Neural cell (in vitro differentiated cells): ENCODE measurements around the gene DCDC1. TPM values are rescaled to one million over a fixed set of nuclear protein-coding genes. Genes with fewer than 3 reads are reported as not detected.

Experiments used
- H2AFZ ChIP-seq: fragments of 200-600, 300-800 bp; sonication (generic), shearing (Covaris generic); 2 replicates; pipeline ENCODE4 v1.6.0; 2014; ENCODE audit warnings: low read depth, mild to moderate bottlenecking, antibody characterized with exemption, low read length, moderate library complexity
- H3F3A ChIP-seq: fragments of 200-600 bp; shearing (Covaris generic); 2 replicates; pipeline ENCODE4 v1.6.1; 2016; ENCODE audit warnings: mild to moderate bottlenecking, moderate library complexity, mixed read lengths, antibody characterized with exemption, low read length; ENCODE audit not compliant: insufficient read depth, poor library complexity, severe bottlenecking
- H3K27ac ChIP-seq: fragments of 200-600, 300-800 bp; sonication (generic), shearing (Covaris generic); 2 replicates; pipeline ENCODE4 v1.5.1; 2014; ENCODE audit warnings: mild to moderate bottlenecking, low read length, moderate library complexity
- H3K27me3 ChIP-seq: fragments of 300-800, 200-600 bp; sonication (generic), shearing (Covaris generic); 2 replicates; pipeline ENCODE4 v1.6.0; 2014; ENCODE audit warnings: mild to moderate bottlenecking, low read depth, low read length, moderate library complexity; ENCODE audit not compliant: insufficient read depth
- H3K36me3 ChIP-seq: fragments of 300-800, 200-600 bp; sonication (generic), shearing (Covaris generic); 2 replicates; pipeline ENCODE4 v1.5.1; 2014; ENCODE audit warnings: mild to moderate bottlenecking, antibody characterized with exemption, low read length, moderate library complexity; ENCODE audit not compliant: insufficient read depth
- H3K4me2 ChIP-seq: fragments of 300-800, 200-600 bp; sonication (generic), shearing (Covaris generic); 2 replicates; pipeline ENCODE4 v1.6.0; 2014; ENCODE audit warnings: mild to moderate bottlenecking, low read length
- H3K4me3 ChIP-seq: fragments of 300-800, 200-600 bp; sonication (generic), shearing (Covaris generic); 2 replicates; pipeline ENCODE4 v1.5.1; 2014; ENCODE audit warnings: mild to moderate bottlenecking, low read length, moderate library complexity
- H3K79me2 ChIP-seq: fragments of 200-600 bp; shearing (Covaris generic); replicated peaks from 2 replicates; pipeline ENCODE4 v1.6.0; 2014; ENCODE audit warnings: mild to moderate bottlenecking, low read length, moderate library complexity; ENCODE audit not compliant: insufficient read depth
- H3K9ac ChIP-seq: fragments of 300-800, 200-600 bp; sonication (generic), shearing (Covaris generic); 2 replicates; pipeline ENCODE4 v1.6.1; 2016; ENCODE audit warnings: mild to moderate bottlenecking, low read length, mixed read lengths
- H3K9me2 ChIP-seq: fragments of 200-600 bp; shearing (Covaris generic); 2 replicates; pipeline ENCODE4 v1.6.1; 2016; ENCODE audit warnings: mild to moderate bottlenecking, low read length, mixed read lengths; ENCODE audit not compliant: insufficient read depth
- H3K9me3 ChIP-seq: fragments of 200-600, 300-800 bp; sonication (generic), shearing (Covaris generic); 2 replicates; pipeline ENCODE4 v1.6.1; 2016; ENCODE audit warnings: mild to moderate bottlenecking, mixed run types, low read length, moderate library complexity, mixed read lengths
- H4K20me1 ChIP-seq: fragments of 200-600 bp; shearing (Covaris generic); 2 replicates; pipeline ENCODE4 v1.6.1; 2016; ENCODE audit warnings: mild to moderate bottlenecking, mixed run types; ENCODE audit not compliant: insufficient read depth
- CTCF ChIP-seq: fragments of 450-650 bp; IDR thresholded peaks from 2 replicates; pipeline ENCODE4 v1.5.1; 2014; ENCODE audit warnings: antibody characterized with exemption, mild to moderate bottlenecking, moderate library complexity; ENCODE audit not compliant: poor library complexity, severe bottlenecking
- EP300 ChIP-seq: fragments of 450-650 bp; conservative IDR thresholded peaks from 2 replicates; pipeline ENCODE4 v1.6.1; 2014; ENCODE audit warnings: antibody characterized with exemption, mild to moderate bottlenecking, moderate library complexity; ENCODE audit not compliant: poor library complexity, severe bottlenecking
- EZH2 ChIP-seq: fragments of 200-600, 300-800 bp; shearing (Covaris generic), sonication (generic); IDR thresholded peaks from 2 replicates; pipeline ENCODE4 v1.6.1; 2014; ENCODE audit warnings: antibody characterized with exemption, low read length, borderline replicate concordance, mild to moderate bottlenecking; ENCODE audit not compliant: insufficient read depth, poor library complexity, severe bottlenecking
- MXI1 ChIP-seq: fragments of 450-650 bp; conservative IDR thresholded peaks from 2 replicates; pipeline ENCODE4 v1.6.1; 2014; ENCODE audit warnings: antibody characterized with exemption, mild to moderate bottlenecking; ENCODE audit not compliant: poor library complexity, severe bottlenecking
- POLR2AphosphoS5 ChIP-seq: IDR thresholded peaks from 2 replicates; pipeline ENCODE4 v1.6.1; 2012
- RAD21 ChIP-seq: fragments of 450-650 bp; conservative IDR thresholded peaks from 2 replicates; pipeline ENCODE4 v1.6.1; 2014; ENCODE audit warnings: antibody characterized with exemption, mild to moderate bottlenecking, moderate library complexity
- REST ChIP-seq: IDR thresholded peaks from 2 replicates; pipeline ENCODE4 v1.6.1; 2012; ENCODE audit warnings: borderline replicate concordance
- SMC3 ChIP-seq: fragments of 450-650 bp; conservative IDR thresholded peaks from 2 replicates; pipeline ENCODE4 v1.6.1; 2014; ENCODE audit warnings: antibody characterized with exemption, mild to moderate bottlenecking, moderate library complexity; ENCODE audit not compliant: poor library complexity
- TAF1 ChIP-seq: IDR thresholded peaks from 2 replicates; pipeline ENCODE4 v1.6.1; 2012; ENCODE audit warnings: low read depth
- polyA plus RNA-seq: library from polyadenylated mRNA; depleted of rRNA; stranded (reverse); fragments of >200 nt; gene quantifications from 2 replicates; pipeline ENCODE4 v1.2.3, GENCODE V29; 2014

The DCDC1 gene
- polyA plus RNA-seq, 1 donor from 2014 or later = 5.0 TPM

GRCh38 chr11:30902929-30903328 lies 466.6 kb downstream of the DCDC1 start:
- Histone ChIP-seq H4K20me1 (no peaks in the 10 kb centered on the region), H3K79me2 (no peaks in the 10 kb centered on the region), H3K9me3 (no peaks in the 10 kb centered on the region), H3K4me2 (no peak overlapping the region), H3K36me3 (no peaks in the 10 kb centered on the region), H3K9ac (no peak overlapping the region), H3K27ac (no peak overlapping the region), H3K4me3 (no peak overlapping the region), H3F3A (no peaks in the 10 kb centered on the region), H2AFZ (no peak overlapping the region), H3K27me3 (no peaks in the 10 kb centered on the region), H3K9me2 (no peaks in the 10 kb centered on the region)
- TF ChIP-seq SMC3 (no peak), REST (no peak), TAF1 (no peak), MXI1 (no peak), EZH2 (no peak), POLR2AphosphoS5 (no peak), RAD21 (no peak), CTCF (no peak), EP300 (no peak)

GRCh38 chr11:30895046-30895445 lies 474.5 kb downstream of the DCDC1 start:
- Histone ChIP-seq H3F3A (no peaks in the 10 kb centered on the region), H4K20me1 (no peaks in the 10 kb centered on the region), H3K4me3 (no peak overlapping the region), H3K9ac (no peak overlapping the region), H3K9me3 (no peaks in the 10 kb centered on the region), H3K4me2 (no peak overlapping the region), H3K9me2 (no peaks in the 10 kb centered on the region), H3K27me3 (no peaks in the 10 kb centered on the region), H3K36me3 (no peaks in the 10 kb centered on the region), H3K27ac (no peak overlapping the region), H2AFZ (no peak overlapping the region), H3K79me2 (no peaks in the 10 kb centered on the region)
- TF ChIP-seq REST = no peak
- TF ChIP-seq EZH2 = no peak
- no peak for TF ChIP-seq CTCF
- TF ChIP-seq MXI1 = no peak
- TF ChIP-seq RAD21 = no peak
- no peak for TF ChIP-seq EP300
- TF ChIP-seq POLR2AphosphoS5 = no peak
